ENCODE measurements around the gene ACKR3. TPM values are rescaled to one million over a fixed set of nuclear protein-coding genes. Genes with fewer than 3 reads are reported as not detected.

ACKR3 gene
- total and polyA plus RNA-seq, 12 donors, result 1.1 to 12.8 (median 1.9) TPM

DNA sequence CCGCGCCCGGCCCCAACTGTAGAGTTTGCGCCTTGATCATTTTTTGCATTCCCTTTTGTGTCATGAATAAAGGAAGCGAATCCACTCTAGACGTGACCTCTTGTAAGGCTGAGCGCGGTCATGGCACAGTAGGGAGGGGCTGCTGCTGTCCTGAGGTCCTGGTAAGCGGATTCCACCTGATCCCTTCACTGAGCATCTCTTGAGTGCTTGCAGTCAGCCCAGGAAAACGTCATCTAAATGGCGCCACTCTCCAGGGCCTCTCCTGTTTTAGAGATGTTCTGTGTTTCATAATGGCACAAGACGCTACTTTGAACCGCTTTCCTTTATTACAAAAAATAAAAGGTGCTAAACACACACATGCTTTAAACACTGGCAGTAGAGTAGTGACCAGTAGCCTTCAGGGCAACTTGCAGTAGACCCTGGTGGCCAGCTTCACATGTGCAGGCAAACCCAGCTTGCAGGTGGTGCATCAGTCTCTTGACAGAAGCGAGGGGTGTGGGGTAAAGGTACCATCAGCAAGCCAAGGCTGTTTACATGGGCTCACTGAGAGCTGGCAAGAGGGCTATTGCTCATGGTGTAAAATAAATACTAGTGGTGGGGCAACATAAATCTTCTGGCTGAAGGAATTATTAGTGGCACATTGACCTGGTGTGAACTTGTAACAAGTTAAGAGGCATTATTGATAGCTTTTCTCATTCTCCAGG lies 43.0 kb upstream of the ACKR3 start:
- no peak for DNase-seq
- H3K27me3 ChIP-seq, result no peaks in the 10 kb centered on the region
- no peak overlapping the region for H3K4me3 ChIP-seq
- intact Hi-C loops (cut with DNase I), result no loop called here
- TF ChIP-seq CTCF (IDR thresholded peaks at IDR 0.05) (no peak), POLR2A (IDR thresholded peaks at IDR 0.05) (no peak)
- H3K9me3 ChIP-seq (replicated peaks in 1 of 3), result no peaks in the 10 kb centered on the region
- no peaks in the 10 kb centered on the region for H3K36me3 ChIP-seq (replicated peaks in 1 of 2)
- H3K4me1 ChIP-seq (replicated peaks in 1 of 2), result no peaks in the 10 kb centered on the region
- no peak overlapping the region for H3K27ac ChIP-seq
- WGBS, 4 donors, result 93 to 97% (median 94%) methylated on average over 14 of the region's 14 CpGs

GRCh38 chr2:236527159-236527630 lies 42.4 kb upstream of the ACKR3 start:
- Histone ChIP-seq H3K4me3 (no peak overlapping the region), H3K4me1 (replicated peaks in 1 of 2) (no peaks in the 10 kb centered on the region), H3K27ac (no peak overlapping the region), H3K9me3 (replicated peaks in 1 of 3) (no peaks in the 10 kb centered on the region), H3K27me3 (no peaks in the 10 kb centered on the region), H3K36me3 (replicated peaks in 1 of 2) (no peaks in the 10 kb centered on the region)
- intact Hi-C loops (cut with DNase I), result no loop called here
- no peak for DNase-seq
- no peak for TF ChIP-seq CTCF (IDR thresholded peaks at IDR 0.05)
- no peak for TF ChIP-seq POLR2A (IDR thresholded peaks at IDR 0.05)
- 62 to 75% (median 65%) methylated on average over 9 of the region's 9 CpGs for WGBS, 4 donors

GRCh38 chr2:236529606-236530005 lies 40.0 kb upstream of the ACKR3 start:
- no peaks in the 10 kb centered on the region for H3K4me1 ChIP-seq (replicated peaks in 1 of 2)
- no peaks in the 10 kb centered on the region for H3K9me3 ChIP-seq (replicated peaks in 1 of 3)
- 79 to 84% (median 82%) methylated on average over 4 of the region's 4 CpGs for WGBS, 4 donors
- H3K4me3 ChIP-seq, result no peak overlapping the region
- no peak for DNase-seq
- TF ChIP-seq CTCF (IDR thresholded peaks at IDR 0.05), result no peak
- TF ChIP-seq POLR2A (IDR thresholded peaks at IDR 0.05), result no peak
- H3K36me3 ChIP-seq (replicated peaks in 1 of 2), result no peaks in the 10 kb centered on the region
- no peak overlapping the region for H3K27ac ChIP-seq
- H3K27me3 ChIP-seq, result no peaks in the 10 kb centered on the region
- intact Hi-C loops (cut with DNase I), result no loop called here

- no peaks in the 10 kb centered on the region for H3K36me3 ChIP-seq (replicated peaks in 1 of 2)
- H3K27me3 ChIP-seq, result no peaks in the 10 kb centered on the region
- no peaks in the 10 kb centered on the region for H3K4me1 ChIP-seq (replicated peaks in 1 of 2)
- no peak overlapping the region for H3K27ac ChIP-seq
- TF ChIP-seq POLR2A (IDR thresholded peaks at IDR 0.05), result no peak
- TF ChIP-seq CTCF (IDR thresholded peaks at IDR 0.05), result no peak
- intact Hi-C loops (cut with DNase I), result no loop called here
- 30 to 51% (median 45%) methylated on average over 1 of the region's 1 CpG for WGBS, 4 donors
- no peak overlapping the region for H3K4me3 ChIP-seq
- no peaks in the 10 kb centered on the region for H3K9me3 ChIP-seq (replicated peaks in 1 of 3)
- no peak for DNase-seq
These were observed 39.1 kb upstream of the ACKR3 start for GRCh38 chr2:236530512-236530911.
